Smooth muscle cell (in vitro differentiated cells): ENCODE measurements around the gene NCMAP. TPM values are rescaled to one million over a fixed set of nuclear protein-coding genes. Genes with fewer than 3 reads are reported as not detected.

ENCODE experiments used
- DNase-seq: peaks from one replicate; lab custom pipeline; 2025; ENCODE audit not compliant: unreplicated experiment; lab: John Stamatoyannopoulos, UW
- H2AFZ ChIP-seq: fragments of 200-600 bp; sonication (generic); 2 replicates; pipeline ENCODE4 v1.6.0; 2016; ENCODE audit warnings: antibody characterized with exemption, low read depth, mild to moderate bottlenecking
- H3F3A ChIP-seq: fragments of 200-600 bp; sonication (generic); 2 replicates; pipeline ENCODE4 v1.6.0; 2017; ENCODE audit warnings: antibody characterized with exemption, low read depth
- H3K27ac ChIP-seq: fragments of 200-600 bp; sonication (generic); 2 replicates; pipeline ENCODE4 v1.5.1; 2016; ENCODE audit warnings: low read depth, mild to moderate bottlenecking
- H3K27me3 ChIP-seq: fragments of 200-600 bp; sonication (generic); 2 replicates; pipeline ENCODE4 v1.6.1; 2016; ENCODE audit warnings: low read depth, mild to moderate bottlenecking
- H3K36me3 ChIP-seq: fragments of 200-600 bp; sonication (generic); 2 replicates; pipeline ENCODE4 v1.5.1; 2016; ENCODE audit warnings: low read depth
- H3K4me1 ChIP-seq: fragments of 200-600 bp; sonication (generic); 2 replicates; pipeline ENCODE4 v1.5.1; 2016; ENCODE audit warnings: low read depth
- H3K4me2 ChIP-seq: fragments of 200-600 bp; sonication (generic); 2 replicates; pipeline ENCODE4 v1.6.0; 2016; ENCODE audit warnings: mild to moderate bottlenecking
- H3K4me3 ChIP-seq: fragments of 200-600 bp; sonication (generic); 2 replicates; pipeline ENCODE4 v1.5.1; 2016; ENCODE audit warnings: mild to moderate bottlenecking
- H3K79me2 ChIP-seq: fragments of 200-600 bp; sonication (generic); 2 replicates; pipeline ENCODE4 v1.6.0; 2016; ENCODE audit warnings: low read depth, mild to moderate bottlenecking
- H3K9ac ChIP-seq: fragments of 200-600 bp; sonication (generic); 2 replicates; pipeline ENCODE4 v1.6.0; 2016; ENCODE audit warnings: low read depth
- H3K9me3 ChIP-seq: fragments of 200-600 bp; sonication (generic); replicated peaks from 2 replicates; pipeline ENCODE4 v1.5.1; 2016; ENCODE audit warnings: low read depth
- H4K20me1 ChIP-seq: fragments of 200-600 bp; sonication (generic); 2 replicates; pipeline ENCODE4 v1.6.0; 2016; ENCODE audit warnings: low read depth
- WGBS: methylation state at CpG from one replicate; pipeline ENCODE4 v1.1.7; 2016; ENCODE audit warnings: low lambda C conversion rate; 5-methylcytosine and 5-hydroxymethylcytosine counted together
- polyA plus RNA-seq: library from polyadenylated mRNA; unstranded; fragments of >200 nt; fragmentation: Nextera tagmentation; extraction: Ambion mirVana; gene quantifications from 2 replicates; pipeline ENCODE4 v1.2.1, GENCODE V29; 2016
- total RNA-seq: library from RNA; depleted of rRNA; stranded (reverse); fragments of >200 nt; gene quantifications from 2 replicates; pipeline ENCODE4 v1.2.3, GENCODE V29; 2014
- TF ChIP-seq, protein P1 (sequence below): fragments of 200-600 bp; sonication (generic); IDR thresholded peaks from 2 replicates; pipeline ENCODE4 v1.5.1; 2017; ENCODE audit warnings: borderline replicate concordance, mild to moderate bottlenecking, antibody characterized with exemption; ENCODE audit not compliant: insufficient read depth, poor library complexity, severe bottlenecking

NCMAP gene
- total and polyA plus RNA-seq, 2 experiments from 2014 or later, result not detected

DNA sequence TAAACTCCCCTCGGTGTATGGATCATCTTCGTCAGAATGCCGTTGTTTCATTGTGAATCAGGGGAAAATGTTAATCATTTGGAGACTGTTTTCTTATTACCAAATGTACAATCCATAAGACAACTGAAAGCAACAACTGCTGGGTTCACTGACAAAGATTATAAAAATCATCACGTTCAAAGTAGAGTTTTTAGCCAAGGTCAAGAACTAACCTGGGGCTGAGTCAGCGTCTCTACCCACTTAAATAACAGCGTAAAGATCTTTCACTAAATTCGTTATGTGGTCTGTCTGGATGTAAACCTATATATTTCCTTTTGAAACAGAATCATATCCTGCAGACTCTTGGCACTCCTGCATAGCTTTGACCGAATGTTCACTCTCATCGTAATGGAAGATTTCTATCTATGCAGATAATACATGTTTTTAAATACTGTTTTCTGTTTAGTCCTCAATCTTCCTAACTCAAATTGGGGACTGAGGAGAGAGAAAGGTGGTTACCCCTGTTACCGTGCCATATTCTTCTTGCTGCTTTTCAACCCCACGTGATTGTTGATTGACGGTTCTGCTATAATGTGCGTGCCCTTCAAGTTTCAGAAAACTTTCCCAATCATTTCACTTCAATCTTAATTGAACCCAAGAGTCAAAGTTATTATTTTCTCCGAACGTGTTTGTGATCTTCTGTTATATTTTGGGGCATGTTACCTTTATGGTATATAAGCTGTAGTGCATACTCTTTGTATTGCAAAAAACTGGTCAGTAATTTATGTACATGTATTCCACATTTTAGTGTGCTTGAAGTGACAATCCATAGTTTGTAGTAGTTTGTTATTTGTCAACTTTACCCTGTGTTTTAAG is 15.6 kb upstream of the NCMAP start:
- Histone ChIP-seq H3K79me2 (no peaks in the 10 kb centered on the region), H3F3A (no peaks in the 10 kb centered on the region), H3K9ac (no peak overlapping the region), H3K36me3 (no peaks in the 10 kb centered on the region), H3K4me2 (no peak overlapping the region), H3K9me3 (no peaks in the 10 kb centered on the region), H4K20me1 (no peaks in the 10 kb centered on the region), H2AFZ (no peak overlapping the region), H3K27ac (no peak overlapping the region), H3K4me1 (no peaks in the 10 kb centered on the region), H3K4me3 (no peak overlapping the region), H3K27me3 (no peaks in the 10 kb centered on the region)
- DNase-seq, result no peak
- 88% methylated on average over 15 of the region's 15 CpGs for WGBS
- TF ChIP-seq, protein P1, sequence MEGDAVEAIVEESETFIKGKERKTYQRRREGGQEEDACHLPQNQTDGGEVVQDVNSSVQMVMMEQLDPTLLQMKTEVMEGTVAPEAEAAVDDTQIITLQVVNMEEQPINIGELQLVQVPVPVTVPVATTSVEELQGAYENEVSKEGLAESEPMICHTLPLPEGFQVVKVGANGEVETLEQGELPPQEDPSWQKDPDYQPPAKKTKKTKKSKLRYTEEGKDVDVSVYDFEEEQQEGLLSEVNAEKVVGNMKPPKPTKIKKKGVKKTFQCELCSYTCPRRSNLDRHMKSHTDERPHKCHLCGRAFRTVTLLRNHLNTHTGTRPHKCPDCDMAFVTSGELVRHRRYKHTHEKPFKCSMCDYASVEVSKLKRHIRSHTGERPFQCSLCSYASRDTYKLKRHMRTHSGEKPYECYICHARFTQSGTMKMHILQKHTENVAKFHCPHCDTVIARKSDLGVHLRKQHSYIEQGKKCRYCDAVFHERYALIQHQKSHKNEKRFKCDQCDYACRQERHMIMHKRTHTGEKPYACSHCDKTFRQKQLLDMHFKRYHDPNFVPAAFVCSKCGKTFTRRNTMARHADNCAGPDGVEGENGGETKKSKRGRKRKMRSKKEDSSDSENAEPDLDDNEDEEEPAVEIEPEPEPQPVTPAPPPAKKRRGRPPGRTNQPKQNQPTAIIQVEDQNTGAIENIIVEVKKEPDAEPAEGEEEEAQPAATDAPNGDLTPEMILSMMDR, result no peak

DNA sequence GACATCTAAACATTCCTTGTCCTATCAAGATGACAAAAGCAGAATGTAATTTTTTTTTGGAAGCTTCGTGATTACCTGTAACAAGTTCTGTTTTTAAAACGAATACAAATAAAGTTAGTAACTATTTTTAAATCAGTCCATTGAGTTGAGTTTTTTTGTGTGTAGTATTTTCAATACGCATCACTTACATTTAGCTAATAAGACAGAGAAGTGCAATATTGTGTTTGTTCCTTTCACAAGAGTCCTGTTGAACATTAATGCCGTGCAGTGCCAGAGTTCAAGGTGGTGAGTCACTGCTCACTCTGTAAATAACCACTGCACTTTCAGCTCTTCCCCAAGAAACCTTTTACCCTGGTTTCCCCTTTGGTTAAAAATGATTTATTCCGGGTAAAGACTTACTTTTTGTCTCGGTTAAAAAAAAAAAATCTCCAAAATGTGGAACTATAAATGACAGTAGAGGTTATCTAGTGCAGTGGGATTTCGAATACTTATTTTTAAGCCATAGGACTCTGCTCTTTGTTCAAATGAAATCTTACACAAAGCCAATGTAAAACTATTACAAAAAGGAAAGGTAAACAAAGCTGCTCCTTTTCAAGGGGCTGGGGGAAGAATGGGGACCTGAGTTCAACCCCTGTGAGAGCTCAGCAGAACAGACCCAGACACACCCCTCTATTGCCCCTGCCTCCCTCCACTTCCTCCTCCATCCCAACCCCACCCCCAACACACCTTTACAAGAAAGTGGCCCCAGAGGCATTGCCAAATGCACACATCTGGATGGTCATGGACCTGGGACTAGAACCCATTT is 14.8 kb upstream of the NCMAP start:
- no peaks in the 10 kb centered on the region for H3K9me3 ChIP-seq
- no peaks in the 10 kb centered on the region for H3K79me2 ChIP-seq
- H3K27me3 ChIP-seq, result no peaks in the 10 kb centered on the region
- H3K9ac ChIP-seq, result no peak overlapping the region
- no peaks in the 10 kb centered on the region for H4K20me1 ChIP-seq
- no peaks in the 10 kb centered on the region for H3F3A ChIP-seq
- H3K4me3 ChIP-seq, result no peak overlapping the region
- DNase-seq, result no peak
- no peaks in the 10 kb centered on the region for H3K36me3 ChIP-seq
- WGBS, result 44% methylated on average over 7 of the region's 7 CpGs
- no peak overlapping the region for H2AFZ ChIP-seq
- H3K27ac ChIP-seq, result no peak overlapping the region
- H3K4me1 ChIP-seq, result no peaks in the 10 kb centered on the region
- H3K4me2 ChIP-seq, result no peak overlapping the region
- TF ChIP-seq, protein P1, result no peak

DNA sequence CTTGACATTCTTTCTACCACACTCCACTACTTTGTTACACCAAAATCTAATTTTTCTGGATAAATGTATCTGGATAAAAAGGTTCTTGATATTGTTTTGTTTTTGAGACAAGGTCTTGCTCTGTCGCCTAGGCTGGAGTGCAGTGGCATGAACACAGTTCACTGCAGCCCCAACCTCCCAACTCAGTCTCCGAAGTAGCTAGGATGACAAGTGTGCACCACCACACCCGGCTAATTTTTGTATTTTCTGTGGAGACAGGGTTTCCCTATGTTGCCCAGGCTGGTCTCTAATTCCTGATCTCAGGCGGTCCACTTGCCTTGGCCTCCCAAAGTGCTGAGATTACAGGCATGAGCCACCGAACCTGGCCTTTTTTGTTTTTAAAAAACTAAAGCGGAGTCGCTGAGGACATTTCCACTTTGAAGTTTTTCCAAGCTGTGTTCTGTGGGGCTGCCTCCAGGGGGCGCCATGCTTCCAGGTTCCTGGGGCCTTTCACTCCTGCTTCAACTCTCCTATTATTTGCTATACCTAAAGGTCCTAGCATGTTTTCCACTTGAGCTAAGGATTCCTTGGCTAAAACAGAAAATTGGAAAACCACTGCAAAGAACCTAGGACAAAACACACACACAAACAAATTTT is 14.1 kb upstream of the NCMAP start:
- Histone ChIP-seq H3K36me3 (no peaks in the 10 kb centered on the region), H2AFZ (no peak overlapping the region), H3F3A (no peaks in the 10 kb centered on the region), H3K4me2 (no peak overlapping the region), H3K79me2 (no peaks in the 10 kb centered on the region), H3K9ac (no peak overlapping the region), H3K4me1 (no peaks in the 10 kb centered on the region), H4K20me1 (no peaks in the 10 kb centered on the region), H3K4me3 (no peak overlapping the region), H3K9me3 (no peaks in the 10 kb centered on the region), H3K27me3 (no peaks in the 10 kb centered on the region), H3K27ac (no peak overlapping the region)
- 74% methylated on average over 8 of the region's 8 CpGs for WGBS
- no peak for DNase-seq
- TF ChIP-seq, protein P1, result peak; percentile 67
